Astrocyte (in vitro differentiated cells and primary cell): ENCODE results near the gene FGF12.

Experiments
- EZH2 ChIP-seq: IDR thresholded peaks from 2 replicates; pipeline ENCODE4 v1.6.1; 2012; ENCODE audit warnings: mild to moderate bottlenecking, low read length, inconsistent platforms; ENCODE audit not compliant: insufficient read depth
- TF ChIP-seq, protein P1 (sequence below): IDR thresholded peaks from 2 replicates; pipeline ENCODE4 v1.5.1; 2011; ENCODE audit warnings: low read depth, mild to moderate bottlenecking, inconsistent platforms, low read length, moderate library complexity; ENCODE audit not compliant: insufficient read depth

GRCh38 chr3:192445770-192446644, 281.3 kb downstream of the FGF12 start:
- TF ChIP-seq, protein P1, sequence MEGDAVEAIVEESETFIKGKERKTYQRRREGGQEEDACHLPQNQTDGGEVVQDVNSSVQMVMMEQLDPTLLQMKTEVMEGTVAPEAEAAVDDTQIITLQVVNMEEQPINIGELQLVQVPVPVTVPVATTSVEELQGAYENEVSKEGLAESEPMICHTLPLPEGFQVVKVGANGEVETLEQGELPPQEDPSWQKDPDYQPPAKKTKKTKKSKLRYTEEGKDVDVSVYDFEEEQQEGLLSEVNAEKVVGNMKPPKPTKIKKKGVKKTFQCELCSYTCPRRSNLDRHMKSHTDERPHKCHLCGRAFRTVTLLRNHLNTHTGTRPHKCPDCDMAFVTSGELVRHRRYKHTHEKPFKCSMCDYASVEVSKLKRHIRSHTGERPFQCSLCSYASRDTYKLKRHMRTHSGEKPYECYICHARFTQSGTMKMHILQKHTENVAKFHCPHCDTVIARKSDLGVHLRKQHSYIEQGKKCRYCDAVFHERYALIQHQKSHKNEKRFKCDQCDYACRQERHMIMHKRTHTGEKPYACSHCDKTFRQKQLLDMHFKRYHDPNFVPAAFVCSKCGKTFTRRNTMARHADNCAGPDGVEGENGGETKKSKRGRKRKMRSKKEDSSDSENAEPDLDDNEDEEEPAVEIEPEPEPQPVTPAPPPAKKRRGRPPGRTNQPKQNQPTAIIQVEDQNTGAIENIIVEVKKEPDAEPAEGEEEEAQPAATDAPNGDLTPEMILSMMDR, result no peak
- no peak for TF ChIP-seq EZH2
